HG02623 (cell line): ENCODE results near the gene MAP3K2.
A peak's percentile ranks its signal among the peaks of the same experiment; 100 is the strongest.
"Not testable (repeated sequence)": the region's sequence is repeated elsewhere in the genome, so short reads cannot be mapped to it uniquely, and the experiment has no call there.

Experiments
- ATAC-seq: cut with Tn5 transposase; IDR thresholded peaks from one replicate; pipeline ENCODE4 v1.9.1; 2021; ENCODE audit warnings: moderate library complexity; ENCODE audit not compliant: unreplicated experiment

Gene MAP3K2

DNA sequence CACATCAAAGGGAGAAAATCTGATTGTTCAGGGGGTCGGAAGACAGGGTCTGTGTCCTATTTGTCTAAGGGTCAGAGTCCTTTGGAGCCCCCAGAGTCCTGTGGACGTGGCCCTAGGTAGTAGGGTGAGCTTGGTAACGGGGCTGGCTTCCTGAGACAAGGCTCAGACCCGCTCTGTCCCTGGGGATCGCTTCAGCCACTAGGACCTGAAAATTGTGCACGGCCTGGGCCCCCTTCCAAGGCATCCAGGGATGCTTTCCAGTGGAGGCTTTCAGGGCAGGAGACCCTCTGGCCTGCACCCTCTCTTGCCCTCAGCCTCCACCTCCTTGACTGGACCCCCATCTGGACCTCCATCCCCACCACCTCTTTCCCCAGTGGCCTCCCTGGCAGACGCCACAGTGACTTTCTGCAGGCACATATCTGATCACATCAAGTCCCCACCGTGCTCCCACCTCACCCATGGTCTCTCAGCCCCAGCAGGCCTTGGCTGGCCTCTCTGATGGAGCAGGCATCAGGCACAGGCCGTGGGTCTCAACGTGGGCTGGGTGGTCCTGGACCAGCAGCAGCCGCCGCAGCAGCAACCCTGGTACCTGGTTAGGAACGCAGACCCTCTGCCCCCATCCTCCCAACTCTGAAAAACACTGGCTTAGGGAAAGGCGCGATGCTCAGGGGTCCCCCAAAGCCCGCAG is 34.2 kb upstream of the MAP3K2 start:
- ATAC-seq, result no peak

GRCh38 chr2:127421116-127421800 is 33.5 kb upstream of the MAP3K2 start:
- ATAC-seq, result no peak

- no peak for ATAC-seq
These were observed 32.5 kb upstream of the MAP3K2 start for GRCh38 chr2:127420039-127420864.

- ATAC-seq, result no peak
These were observed 31.8 kb upstream of the MAP3K2 start for GRCh38 chr2:127419448-127420038.

GRCh38 chr2:127419112-127419430 is 31.3 kb upstream of the MAP3K2 start:
- ATAC-seq, result no peak

GRCh38 chr2:127418300-127419111 is 30.7 kb upstream of the MAP3K2 start, which contains the start of gene PROC:
TSS of gene PROC (plus strand) at chr2:127418427. CDS start at chr2:127419943, 1,516 bp downstream.
- ATAC-seq, result no peak

DNA sequence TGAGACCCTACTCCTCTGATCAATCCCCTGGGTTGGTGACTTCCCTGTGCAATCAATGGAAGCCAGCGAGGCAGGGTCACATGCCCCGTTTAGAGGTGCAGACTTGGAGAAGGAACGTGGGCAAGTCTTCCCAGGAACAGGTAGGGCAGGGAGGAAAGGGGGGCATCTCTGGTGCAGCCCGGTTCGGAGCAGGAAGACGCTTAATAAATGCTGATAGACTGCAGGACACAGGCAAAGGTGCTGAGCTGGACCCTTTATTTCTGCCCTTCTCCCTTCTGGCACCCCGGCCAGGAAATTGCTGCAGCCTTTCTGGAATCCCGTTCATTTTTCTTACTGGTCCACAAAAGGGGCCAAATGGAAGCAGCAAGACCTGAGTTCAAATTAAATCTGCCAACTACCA is 29.6 kb upstream of the MAP3K2 start:
- ATAC-seq, result no peak

DNA sequence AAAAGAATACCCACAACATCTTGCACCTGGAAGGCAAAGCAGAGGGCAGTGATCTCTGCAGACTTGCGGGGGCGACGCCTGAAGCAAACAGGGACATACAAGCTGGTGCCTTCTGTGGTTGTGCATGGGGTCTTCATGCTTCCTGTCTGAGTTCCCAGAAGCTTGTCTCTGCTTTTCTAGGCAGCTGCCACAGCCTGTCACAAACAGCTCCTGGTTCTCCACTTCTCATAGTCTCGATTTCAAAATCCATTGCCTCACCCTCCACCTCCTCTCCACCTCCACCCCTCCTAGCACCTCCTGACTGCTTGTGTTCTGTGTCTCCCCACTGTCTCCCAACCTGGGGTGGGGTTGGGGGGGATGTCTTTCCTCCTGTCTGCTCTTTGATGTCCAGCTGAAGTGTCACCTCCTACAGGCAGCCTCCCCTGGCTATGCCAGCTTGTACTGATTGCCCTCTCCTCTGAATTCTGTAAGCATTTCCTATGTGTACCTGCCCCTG is 28.8 kb upstream of the MAP3K2 start:
- no peak for ATAC-seq

GRCh38 chr2:127415593-127416505 is 28.1 kb upstream of the MAP3K2 start:
- peak; percentile 76 for ATAC-seq

DNA sequence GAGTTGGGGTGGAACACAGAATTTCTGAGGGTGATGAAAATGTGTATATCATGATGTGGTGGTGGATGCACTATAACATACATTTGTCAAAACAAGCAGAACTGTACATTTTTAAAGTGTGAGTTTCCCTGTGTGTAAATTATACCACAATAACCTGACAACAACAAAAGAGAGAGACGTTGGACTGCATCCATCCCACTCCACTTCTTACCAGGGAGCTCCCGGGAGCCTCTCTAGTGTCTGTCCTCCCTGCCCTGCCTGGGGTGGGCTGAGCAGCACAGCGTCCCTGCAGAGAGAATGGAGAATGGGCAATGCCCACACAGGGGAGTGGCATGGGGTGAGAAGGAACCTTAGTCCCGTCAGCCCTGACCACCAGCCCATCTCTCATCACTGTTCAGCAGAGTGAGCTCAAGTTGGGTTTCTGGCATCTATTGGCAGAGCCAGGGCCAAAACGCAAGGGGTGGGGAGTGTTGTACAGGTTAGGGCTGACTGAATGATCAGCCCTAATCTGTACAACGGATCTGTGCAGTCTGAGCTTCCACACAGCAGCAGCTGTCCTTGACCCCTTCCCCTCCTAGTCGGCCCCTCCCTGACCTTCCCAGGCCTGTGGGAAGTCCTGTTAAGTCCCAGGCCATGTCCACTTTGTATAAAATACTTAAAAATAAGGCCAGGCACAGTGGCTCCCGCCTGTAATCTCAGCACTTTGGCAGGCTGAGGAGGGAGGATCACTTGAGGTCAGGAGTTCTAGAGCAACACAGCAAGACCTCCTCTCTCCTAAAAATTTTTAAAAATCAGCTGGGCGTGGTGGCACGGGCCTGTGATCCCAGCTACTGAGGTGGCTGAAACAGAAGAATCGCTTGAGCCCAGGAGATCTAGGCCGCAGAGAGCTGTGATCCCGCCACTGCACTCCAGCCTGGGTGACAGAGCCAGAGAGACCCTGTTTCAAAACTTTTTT is 27.1 kb upstream of the MAP3K2 start:
- ATAC-seq, result no peak

DNA sequence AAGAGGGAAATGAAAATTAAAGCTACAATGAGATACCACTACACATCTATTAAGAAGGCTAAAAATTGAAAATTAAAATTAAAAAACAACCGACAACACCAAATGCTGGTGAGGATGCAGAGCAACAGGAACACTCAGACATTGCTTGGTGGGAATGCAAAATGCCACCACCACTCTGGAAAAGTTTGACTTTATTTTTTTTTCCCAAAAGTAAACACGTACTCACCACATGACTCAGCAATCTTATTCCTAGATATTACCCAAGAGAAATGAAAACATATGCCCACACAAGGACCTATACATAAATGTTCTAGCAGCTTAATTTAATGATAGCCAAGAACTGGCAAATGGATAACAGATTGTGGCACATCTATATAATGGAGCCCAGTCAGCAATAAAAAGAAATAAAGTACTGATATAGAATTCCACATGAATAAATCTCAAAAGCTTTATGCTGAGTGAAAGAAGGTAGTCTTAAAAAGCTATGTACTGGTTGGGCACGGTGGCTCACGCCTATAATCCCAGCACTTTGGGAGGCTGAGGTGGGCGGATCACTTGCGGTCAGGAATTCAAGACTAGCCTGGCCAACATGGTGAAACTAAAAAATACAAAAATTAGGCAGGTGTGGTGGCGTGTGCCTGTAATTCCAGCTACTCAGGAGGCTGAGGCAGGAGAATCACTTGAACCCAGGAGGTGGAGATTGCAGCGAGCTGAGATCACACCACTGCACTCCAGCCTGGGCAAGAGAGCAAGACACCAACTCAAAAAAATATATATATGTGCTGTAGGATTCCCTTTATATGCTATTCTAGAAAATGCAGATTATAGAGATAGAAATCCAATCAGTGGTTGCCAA is 26.2 kb upstream of the MAP3K2 start:
- ATAC-seq, result no peak

- ATAC-seq, result no peak
These were observed 25.4 kb upstream of the MAP3K2 start for GRCh38 chr2:127413200-127413599.

GRCh38 chr2:127411653-127412369 is 24.0 kb upstream of the MAP3K2 start:
- no peak for ATAC-seq

DNA sequence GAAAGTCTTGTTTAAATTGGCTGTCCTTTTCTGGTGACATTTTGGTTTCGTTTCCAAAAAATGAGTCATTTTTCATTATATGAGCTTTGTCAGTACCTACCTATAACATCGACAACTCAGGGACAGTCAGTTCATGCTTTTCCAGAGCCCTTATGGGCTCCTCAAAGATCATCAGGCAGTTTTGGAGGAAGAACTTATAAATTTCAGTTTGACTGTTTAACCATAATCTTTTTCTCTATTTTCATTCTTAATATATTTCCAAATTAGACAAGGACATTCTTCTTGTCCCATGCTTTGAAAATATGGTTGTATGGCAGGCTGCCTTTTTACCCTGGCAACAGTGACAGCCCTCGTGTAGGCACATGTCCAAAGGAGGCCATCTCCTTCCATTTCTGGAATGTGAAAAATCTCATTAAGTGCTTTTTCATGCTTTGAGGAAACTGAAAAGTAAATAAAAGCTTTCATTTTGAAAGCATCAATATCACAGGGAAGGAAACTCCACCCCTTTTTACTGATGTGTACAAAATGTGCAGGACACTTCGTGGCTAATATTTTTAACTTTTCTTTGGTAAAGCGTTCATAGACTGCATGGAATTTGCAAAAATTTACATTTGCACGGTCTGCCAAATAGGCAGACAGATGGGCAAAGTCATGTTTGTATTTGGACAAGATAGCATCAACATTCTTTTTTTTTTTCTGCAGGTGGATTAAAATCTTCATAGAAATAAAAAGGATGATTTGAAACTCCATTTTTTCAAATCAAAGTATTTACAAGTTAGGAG is 23.3 kb upstream of the MAP3K2 start:
- ATAC-seq, result peak; percentile 32

DNA sequence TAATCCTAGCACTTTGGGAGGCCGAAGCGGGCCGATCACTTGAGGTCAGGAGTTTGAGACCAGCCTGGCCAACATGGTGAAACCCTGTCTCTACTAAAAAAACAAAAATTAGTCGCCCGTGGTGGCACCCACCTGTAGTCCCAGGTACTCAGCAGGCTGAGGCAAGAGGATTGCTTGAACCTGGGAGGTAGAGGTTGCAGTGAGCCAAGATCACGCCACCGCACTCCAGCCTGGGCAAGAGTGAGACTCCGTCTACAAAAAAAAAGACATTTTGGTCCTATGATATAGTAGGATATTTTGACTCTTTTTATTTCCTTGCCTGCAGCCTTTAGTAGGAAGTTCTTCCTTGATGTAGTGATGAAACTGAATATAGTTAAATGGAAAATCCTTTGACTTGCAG is 21.9 kb upstream of the MAP3K2 start:
- ATAC-seq, result not testable (repeated sequence)

GRCh38 chr2:127408807-127409099 is 21.0 kb upstream of the MAP3K2 start:
- no peak for ATAC-seq
